Measurements from ENCODE around the gene FSD1.

DNA sequence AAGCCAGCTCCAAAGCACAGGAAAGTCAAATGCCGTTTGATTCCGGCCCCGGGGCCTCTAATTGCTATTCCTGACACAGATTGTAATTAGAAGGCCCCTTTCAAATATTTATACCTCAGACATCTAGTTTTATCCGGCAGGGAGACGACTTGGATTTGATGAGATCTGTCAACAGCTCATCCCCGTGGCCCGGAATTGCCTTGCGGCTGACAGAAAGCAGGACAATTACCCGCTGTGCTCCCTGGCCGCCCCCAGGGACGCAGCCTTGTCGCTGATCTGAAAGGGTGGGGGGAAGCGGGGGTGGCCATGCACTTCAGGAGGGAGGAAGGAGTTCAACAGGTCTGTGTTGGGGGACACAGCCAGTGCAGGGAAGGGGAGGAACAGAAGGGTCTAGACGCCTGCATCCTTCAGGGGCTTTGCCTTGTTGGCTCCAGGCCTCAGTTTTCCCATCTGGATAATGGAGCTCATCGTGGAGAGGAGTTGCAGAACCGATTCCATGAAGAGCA is 27.2 kb upstream of the FSD1 start:
- TF ChIP-seq POLR2AphosphoS5 (IDR thresholded peaks at IDR 0.05) (no peak), POLR2A (IDR thresholded peaks at IDR 0.05) (no peak)
- TF ChIP-seq, protein P1, sequence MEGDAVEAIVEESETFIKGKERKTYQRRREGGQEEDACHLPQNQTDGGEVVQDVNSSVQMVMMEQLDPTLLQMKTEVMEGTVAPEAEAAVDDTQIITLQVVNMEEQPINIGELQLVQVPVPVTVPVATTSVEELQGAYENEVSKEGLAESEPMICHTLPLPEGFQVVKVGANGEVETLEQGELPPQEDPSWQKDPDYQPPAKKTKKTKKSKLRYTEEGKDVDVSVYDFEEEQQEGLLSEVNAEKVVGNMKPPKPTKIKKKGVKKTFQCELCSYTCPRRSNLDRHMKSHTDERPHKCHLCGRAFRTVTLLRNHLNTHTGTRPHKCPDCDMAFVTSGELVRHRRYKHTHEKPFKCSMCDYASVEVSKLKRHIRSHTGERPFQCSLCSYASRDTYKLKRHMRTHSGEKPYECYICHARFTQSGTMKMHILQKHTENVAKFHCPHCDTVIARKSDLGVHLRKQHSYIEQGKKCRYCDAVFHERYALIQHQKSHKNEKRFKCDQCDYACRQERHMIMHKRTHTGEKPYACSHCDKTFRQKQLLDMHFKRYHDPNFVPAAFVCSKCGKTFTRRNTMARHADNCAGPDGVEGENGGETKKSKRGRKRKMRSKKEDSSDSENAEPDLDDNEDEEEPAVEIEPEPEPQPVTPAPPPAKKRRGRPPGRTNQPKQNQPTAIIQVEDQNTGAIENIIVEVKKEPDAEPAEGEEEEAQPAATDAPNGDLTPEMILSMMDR (IDR thresholded peaks at IDR 0.05): no peak
